GM18951 (cell line): Measurements from ENCODE around the gene RCOR2.

Source experiments
- POLR2A ChIP-seq: IDR thresholded peaks from 4 replicates; pipeline ENCODE4 v1.6.1; 2011; ENCODE audit warnings: mild to moderate bottlenecking; ENCODE audit not compliant: insufficient read length, insufficient read depth; ENCODE audit errors: extremely low read depth
- in situ Hi-C: fragments of 300-500 bp; cut with MboI; formaldehyde crosslinking; loops from one replicate; pipeline ENCODE4 v1.12.0; 2022; ENCODE audit warnings: low sequenced_read_pairs, mixed read lengths, inconsistent platforms; ENCODE audit not compliant: unreplicated experiment

Gene RCOR2

GRCh38 chr11:63908631-63909401 is 8.1 kb downstream of the RCOR2 start:
- TF ChIP-seq POLR2A = no peak
- in situ Hi-C loops = no loop called here

GRCh38 chr11:63907808-63908530 is 9.0 kb downstream of the RCOR2 start:
- TF ChIP-seq POLR2A = no peak
- in situ Hi-C loops = no loop called here

- in situ Hi-C loops = no loop called here
- TF ChIP-seq POLR2A = no peak
Measured at GRCh38 chr11:63907063-63907462, 9.9 kb downstream of the RCOR2 start.

GRCh38 chr11:63906585-63906984 is 10.4 kb downstream of the RCOR2 start:
- TF ChIP-seq POLR2A = no peak
- in situ Hi-C loops = no loop called here

GRCh38 chr11:63906087-63906486 is 10.9 kb downstream of the RCOR2 start:
- TF ChIP-seq POLR2A = no peak
- in situ Hi-C loops = no loop called here

- in situ Hi-C loops = no loop called here
- no peak for TF ChIP-seq POLR2A
Measured at GRCh38 chr11:63905179-63905578, 11.8 kb downstream of the RCOR2 start.

- TF ChIP-seq POLR2A = no peak
- in situ Hi-C loops = no loop called here
Measured at GRCh38 chr11:63904743-63905142, 12.2 kb downstream of the RCOR2 start.

GRCh38 chr11:63903884-63904283 is 13.1 kb downstream of the RCOR2 start:
- TF ChIP-seq POLR2A = no peak
- in situ Hi-C loops = no loop called here

GRCh38 chr11:63901660-63902059 is 15.3 kb downstream of the RCOR2 start:
- TF ChIP-seq POLR2A = no peak
- in situ Hi-C loops = no loop called here

GRCh38 chr11:63897459-63898146 is 19.4 kb downstream of the RCOR2 start:
- in situ Hi-C loops = no loop called here
- no peak for TF ChIP-seq POLR2A

- in situ Hi-C loops = no loop called here
- TF ChIP-seq POLR2A = no peak
Measured at GRCh38 chr11:63896071-63896470, 20.9 kb downstream of the RCOR2 start.

- in situ Hi-C loops = no loop called here
- no peak for TF ChIP-seq POLR2A
Measured at GRCh38 chr11:63893355-63893754, 23.6 kb downstream of the RCOR2 start.

GRCh38 chr11:63892228-63892627 is 24.7 kb downstream of the RCOR2 start:
- TF ChIP-seq POLR2A = no peak
- in situ Hi-C loops = no loop called here
